Cardiac septum (tissue), 1 donor: ENCODE results near the gene RPL36A. TPM values are rescaled to one million over a fixed set of nuclear protein-coding genes. Genes with fewer than 3 reads are reported as not detected.
A peak's percentile ranks its signal among the peaks of the same experiment; 100 is the strongest.

ENCODE experiments used
- DNase-seq: peaks from one replicate; pipeline ENCODE4 v3.0.0-alpha.2; 2020; ENCODE audit warnings: low spot score
- intact Hi-C: fragments of 100-400 bp; cut with DNase I; formaldehyde crosslinking; loops from one replicate; pipeline ENCODE4 v1.14.0; 2022
- long read RNA-seq: library from polyadenylated mRNA; unstranded; transcript quantifications from one replicate; pipeline ENCODE4 v2.0.0, GENCODE V29; 2021
- total RNA-seq: library from RNA; stranded (reverse); fragmentation: NEBNext Ultra II Directional; extraction: Animal tissue kit (Norgen Biotek cat#: 25700); gene quantifications from one replicate; pipeline ENCODE4 v1.2.1, GENCODE V29; 2021
- donor health status: DM: no; HTN: no; CAD: no.

The RPL36A gene
- total RNA-seq: 57.5 TPM
- long read RNA-seq: 0 reads

DNA sequence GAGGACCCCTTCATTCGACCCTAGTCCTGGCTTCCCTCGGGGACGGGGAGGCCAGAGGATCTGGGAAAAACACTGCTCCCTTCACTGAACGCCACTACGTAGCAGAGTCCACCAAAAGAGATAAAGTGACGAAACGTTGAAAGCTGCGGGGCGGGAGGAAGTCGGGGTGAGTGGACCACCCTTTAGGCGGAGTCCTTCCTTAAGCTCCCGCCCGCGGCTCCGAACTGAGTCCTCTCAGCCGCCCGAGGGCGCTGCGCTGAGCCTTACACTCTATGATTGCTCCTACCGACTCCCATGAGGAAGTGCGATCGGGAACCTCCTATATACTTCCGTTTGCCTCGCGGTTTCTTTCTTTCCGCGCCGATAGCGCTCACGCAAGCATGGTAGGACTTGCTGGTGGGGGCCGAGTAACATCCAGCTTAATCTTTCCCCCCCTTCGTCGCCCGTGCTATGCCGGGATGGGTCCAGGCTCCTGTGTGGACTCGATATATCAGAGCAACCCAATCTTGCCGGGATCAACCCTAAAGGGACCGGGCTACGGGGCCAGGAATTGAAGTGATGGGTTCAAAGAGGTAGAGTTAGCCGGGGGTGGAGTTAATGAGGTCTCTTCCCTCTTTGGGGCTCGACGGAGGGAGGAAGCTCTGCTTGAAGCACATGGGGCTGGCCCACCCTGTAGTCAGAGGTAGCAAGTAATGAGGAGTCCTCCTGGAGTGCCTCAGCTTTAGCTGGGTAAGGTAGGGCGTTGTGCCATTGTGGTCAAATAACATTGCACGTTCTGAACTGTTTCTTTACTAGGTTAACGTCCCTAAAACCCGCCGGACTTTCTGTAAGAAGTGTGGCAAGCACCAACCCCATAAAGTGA, at the start of gene RPL36A:
Gene RPL36A (plus strand): TSS at position 348 of the 862 bp plus-strand sequence. CDS start 33 bp downstream, at position 381.
- DNase-seq: peak; percentile 88
- intact Hi-C loops: loop anchor here (5.0 kb wide), 1 partner anchor 44 kb away; the partner anchor contains the start of gene TIMM8A

DNA sequence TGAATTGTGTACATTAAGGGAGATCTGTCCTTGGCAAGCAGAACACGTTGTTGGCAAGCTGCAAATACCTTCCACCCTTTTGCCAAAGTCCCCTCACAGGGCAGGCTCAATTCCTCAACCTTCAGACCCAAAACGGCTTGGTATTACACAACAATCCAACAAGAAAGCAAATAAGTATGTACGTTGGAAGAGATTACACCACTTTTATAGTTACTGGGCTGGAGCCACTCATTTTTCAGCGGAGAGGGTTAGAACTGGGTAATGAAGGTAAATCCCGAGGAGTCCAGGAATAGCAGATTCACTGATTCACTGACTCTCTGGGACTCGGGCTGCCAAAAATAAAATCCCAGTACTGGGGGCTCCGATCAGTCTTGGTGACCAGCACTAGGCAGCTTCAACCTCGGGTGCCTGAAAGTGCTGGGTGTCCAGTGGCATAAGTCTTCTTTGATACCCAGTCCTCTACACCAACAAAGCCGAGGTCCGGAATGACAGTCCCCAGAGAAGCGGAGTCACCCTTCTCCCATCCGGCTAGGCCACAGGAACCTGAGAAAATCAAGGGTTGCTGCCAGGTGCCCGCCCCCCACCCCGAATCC, 42.9 kb upstream of the RPL36A start:
- no peak for DNase-seq
- intact Hi-C loops: loop anchor here (5.0 kb wide), 1 partner anchor 44 kb away; the partner anchor contains the start of gene RPL36A

DNA sequence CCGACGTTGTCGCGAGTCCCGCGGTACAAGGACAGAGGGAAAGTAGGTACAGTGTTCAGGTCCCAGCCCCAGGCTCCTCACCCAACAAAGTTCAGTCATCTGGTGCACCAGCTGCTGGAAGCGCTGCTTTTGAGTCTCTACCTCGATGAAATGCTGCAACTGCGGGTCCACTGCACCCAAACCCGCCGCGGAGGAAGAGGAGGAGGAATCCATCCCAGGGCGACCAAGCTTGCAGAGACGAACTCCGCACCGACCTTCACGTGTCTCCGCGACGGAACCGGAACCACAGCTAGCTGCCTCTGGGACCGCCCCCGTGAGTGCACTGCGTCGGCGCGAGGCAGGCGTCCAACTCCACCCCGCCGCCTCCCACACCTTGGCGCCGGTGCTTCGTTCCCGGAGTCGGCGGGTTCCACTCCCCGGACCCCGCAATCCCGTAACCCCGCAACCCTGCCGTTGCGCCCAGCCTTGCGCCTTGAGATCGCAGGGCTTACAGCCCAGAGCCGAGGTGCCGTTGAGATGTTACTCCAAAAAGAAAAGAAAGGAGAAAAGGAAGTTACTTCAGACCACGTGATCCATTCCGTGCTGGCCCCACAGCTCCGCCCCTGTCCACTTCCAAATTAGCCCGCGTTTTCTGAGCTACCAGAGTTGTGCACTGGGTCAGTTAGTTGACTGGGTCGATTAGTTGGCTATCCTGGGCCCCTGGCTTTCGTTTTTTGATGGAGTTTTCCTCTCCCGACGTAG, 42.2 kb upstream of the RPL36A start, which contains the start of gene TIMM8A:
Gene TIMM8A (minus strand): TSS at position 291 of the 741 bp plus-strand sequence. CDS start 78 bp downstream, at position 213.
- intact Hi-C loops: loop anchor here (5.0 kb wide), 1 partner anchor 44 kb away; the partner anchor contains the start of gene RPL36A
- peak; percentile 91 for DNase-seq

DNA sequence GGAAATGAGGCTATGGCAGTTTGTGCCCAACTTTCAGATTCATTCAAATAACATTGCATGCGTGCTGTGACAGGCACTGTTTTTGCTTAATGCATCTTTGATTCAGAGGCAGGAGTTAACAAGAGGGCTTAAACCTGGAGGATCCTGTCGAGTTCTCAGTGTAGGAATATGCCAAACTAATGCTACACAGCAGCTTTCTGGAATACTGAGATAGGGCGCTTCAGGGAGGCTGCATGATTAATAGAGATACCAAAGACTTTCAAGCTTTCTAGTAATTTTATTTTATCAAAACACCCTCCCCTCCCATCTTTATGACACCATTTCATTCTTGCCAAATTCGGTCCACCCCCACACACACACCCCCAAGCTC, 41.6 kb upstream of the RPL36A start:
- DNase-seq: no peak
- intact Hi-C loops: loop anchor here (5.0 kb wide), 1 partner anchor 43 kb away; the partner anchor contains the start of gene RPL36A

DNA sequence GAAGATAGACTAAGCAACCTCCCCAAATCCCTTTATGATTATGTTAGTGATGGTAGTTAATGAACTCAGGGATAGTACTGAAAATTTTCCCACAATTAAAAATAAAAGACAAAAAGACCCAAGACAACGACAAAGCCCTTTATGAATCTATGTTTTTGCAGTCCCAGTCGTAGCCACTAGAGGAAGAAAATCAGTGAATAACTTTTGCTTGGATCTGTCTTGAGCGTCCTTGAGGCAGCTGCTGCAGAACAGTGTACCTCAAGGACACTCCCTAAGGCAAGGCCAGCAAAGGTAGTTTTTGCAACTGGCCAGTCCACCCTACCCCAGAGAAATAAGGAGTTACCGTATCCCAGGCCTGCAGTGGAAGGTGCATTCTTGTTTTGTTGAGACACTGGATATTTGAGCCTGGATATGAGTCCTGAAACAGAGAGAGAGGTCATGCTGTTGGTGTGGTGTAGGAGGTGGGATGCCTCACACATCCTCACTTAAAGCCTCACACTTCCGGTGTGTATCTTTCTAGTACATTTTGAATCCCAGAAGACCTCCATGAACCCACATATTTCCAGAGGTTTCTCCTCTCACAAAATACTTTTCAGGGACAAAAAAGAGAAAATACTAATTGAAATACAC, 33.5 kb upstream of the RPL36A start:
- intact Hi-C loops: no loop called here
- DNase-seq: no peak

DNA sequence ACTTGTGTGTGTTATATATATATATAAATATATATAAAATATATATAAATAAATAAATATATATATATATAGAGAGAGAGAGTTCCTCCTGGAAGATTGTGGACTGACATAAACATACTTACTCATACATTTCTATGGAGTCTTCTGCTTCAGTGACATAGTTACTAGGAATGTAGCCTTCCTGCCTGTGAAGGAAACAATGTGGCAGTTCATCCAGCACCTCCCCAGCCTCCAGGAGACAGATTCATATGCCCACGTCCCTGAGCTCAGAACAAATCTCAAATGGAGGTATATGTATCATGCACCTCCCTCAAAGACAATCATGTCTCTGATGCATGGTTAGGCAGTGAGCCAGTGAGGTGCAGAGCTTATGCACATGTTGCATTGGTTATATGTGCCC, 30.8 kb upstream of the RPL36A start:
- no peak for DNase-seq

DNA sequence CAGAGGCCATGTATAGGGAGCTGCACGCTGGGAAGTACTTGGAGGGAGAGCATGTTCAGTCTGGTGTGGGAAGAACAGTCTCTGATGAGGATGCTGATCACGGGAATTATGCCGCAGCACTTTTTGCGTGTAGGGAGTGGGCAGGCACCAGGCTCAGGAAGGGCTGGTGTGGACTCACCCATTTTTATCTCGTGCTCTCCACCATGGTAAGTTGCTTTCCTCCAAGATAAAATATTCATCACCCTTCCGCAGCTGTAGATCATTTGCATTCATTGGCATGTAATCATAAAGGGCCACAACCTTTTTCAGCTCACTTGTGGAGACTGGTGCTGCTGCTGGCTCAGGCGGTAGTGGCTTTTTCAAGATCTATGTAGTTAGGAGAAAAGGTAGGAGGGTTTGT, 30.4 kb upstream of the RPL36A start:
- intact Hi-C loops: no loop called here

More for the DNA sequence above, 30.8 kb upstream of the RPL36A start:
- intact Hi-C loops: no loop called here

DNA sequence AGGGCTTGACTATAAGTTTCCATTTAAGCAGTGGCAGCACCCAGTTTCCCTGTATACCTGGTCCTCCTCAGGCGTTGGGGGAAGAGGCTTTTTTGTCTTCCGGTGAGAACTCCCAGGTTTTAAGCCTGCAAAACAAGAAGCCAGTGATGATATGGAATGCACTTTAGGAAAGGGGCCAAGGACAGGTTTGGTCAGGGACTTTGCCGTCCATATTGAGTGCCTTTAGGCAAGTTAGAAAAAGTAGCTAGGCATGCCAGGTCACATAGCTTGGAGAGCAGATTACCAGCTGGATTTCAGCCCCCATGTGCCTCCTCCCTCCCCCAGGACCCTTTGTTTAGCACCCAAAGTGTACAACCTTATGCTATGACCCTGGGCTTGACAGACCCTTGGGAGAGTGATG, 28.7 kb upstream of the RPL36A start:
- intact Hi-C loops: no loop called here

More for the DNA sequence above, 30.4 kb upstream of the RPL36A start:
- DNase-seq: no peak

DNA sequence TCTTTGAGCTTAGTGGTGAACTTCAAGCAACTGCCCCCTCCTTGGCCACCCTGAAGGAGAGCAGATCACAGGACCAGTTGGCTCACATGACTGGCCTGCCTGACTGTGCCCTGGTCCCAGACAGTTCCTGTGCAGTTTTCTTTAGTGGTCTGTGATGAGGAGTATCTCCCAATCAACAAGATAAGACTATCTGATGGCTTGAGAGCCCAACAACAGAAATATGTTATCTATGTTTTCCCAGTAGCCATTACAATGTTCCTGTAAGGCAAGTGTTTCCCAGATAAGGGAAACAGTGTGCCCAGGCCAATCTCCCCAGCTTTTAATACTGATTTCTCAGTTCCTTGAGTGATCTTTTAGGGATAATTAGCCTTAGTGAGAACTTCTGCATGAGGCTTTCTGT, 28.1 kb upstream of the RPL36A start:
- intact Hi-C loops: no loop called here
- no peak for DNase-seq

More for the DNA sequence above, 28.7 kb upstream of the RPL36A start:
- no peak for DNase-seq

DNA sequence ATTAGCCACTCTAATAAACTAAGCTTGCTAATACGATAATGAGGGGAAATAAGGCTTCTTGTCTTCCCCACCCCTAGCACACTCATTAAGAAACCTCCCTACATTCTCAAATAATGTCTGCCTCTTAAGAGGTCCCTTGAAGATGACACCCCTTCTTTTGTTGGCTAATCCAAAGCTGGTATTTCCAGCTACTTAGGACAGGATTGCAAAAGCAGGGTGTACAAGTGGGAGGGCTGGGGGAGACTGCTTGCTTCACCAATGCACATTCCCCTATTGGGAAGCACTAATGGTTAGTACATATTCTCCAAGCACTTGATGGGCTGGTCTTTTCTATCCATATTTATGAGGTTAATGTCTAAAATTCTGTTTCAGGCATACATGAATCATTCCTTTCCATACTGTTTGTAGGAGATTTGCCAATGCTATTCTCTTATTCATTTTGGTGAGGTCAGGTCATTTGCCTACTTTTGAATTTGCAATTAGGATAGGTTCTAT, 25.5 kb upstream of the RPL36A start:
- DNase-seq: no peak
- intact Hi-C loops: no loop called here

DNA sequence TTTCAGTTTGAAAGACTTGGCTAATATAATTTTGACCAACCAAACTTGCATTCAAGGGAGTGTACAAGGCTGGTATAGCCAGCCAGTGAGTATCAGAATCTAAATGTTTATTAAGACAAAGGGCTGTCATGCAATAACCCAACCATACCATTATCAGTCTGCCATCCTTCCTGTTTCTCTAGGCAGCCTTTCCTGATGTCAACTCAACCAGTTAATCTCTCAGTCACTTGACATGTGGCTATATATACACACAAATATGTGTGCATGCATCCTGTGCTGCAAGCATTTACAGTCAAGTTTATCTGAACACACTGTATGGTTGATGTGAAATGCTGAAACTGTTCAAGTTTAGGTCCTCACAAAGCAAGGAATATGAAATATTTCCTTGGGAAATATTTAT, 22.0 kb upstream of the RPL36A start:
- intact Hi-C loops: no loop called here
- no peak for DNase-seq

DNA sequence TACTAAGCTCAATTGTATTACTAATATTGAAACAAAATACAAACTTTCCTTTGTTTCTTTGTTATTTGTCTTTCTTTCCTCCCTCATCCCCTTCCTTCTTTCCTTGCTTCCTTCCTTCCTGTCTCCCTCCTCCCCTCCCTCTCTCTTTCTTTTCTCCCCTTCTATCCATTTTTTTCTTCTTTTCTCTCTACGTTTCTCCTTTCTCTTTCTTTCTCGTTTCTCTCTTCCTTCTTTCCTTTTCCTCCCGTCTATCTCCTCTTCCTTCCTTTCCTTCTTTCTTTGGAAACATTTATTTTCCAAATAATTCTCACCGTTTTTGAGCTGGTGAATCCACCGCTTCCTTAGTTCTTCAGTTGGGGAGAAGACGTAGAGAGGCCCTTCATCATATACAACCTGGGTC, 21.1 kb upstream of the RPL36A start:
- intact Hi-C loops: no loop called here
- no peak for DNase-seq

DNA sequence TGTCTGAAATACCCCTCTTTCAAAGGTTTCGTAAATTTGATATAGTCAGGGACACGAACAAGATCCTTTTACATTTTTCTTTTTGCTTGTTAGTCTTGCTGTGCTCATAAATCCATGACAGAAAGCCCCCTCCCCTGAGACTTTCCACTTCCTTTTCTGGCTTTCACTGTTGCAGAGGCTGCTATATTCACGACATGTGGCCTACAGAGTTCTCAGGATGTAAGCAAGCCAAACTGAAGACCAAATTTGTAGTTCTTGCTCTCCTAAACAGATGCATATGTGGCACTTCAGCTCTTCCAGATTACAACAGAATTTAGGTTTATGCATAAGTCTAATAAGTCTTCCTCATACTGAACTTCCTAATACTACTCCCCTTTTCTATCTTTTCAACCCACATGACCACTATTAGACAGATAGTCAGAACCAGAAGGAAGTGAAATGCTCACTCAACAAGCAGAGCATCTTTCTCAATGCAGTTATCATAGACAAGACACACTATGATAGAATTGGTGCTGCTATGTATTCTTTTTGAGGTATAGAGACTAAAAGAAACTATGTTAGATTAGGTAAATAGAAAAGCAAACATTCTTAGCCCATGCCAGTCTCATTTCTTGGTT, 19.8 kb upstream of the RPL36A start:
- DNase-seq: no peak
- intact Hi-C loops: no loop called here

DNA sequence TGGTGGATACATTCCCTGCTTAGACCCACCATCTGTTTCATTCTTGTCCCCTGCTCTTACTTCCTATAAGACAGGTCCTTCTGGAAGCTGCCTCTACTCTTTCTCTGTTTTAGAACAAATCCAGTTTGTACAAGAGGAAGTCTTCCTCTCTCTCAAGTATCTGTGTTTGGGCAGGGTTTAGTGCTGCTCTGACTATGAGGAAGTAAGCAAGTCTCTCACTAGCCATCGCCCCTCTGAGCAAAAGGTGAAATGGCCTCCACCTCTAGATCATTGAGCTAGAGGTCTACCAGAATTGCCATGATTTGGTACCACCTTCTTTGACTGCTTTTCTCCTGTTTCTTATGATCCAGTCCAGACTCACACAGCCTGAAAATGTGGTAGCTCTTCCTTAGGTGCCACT, 13.3 kb upstream of the RPL36A start:
- intact Hi-C loops: no loop called here
- no peak for DNase-seq

DNA sequence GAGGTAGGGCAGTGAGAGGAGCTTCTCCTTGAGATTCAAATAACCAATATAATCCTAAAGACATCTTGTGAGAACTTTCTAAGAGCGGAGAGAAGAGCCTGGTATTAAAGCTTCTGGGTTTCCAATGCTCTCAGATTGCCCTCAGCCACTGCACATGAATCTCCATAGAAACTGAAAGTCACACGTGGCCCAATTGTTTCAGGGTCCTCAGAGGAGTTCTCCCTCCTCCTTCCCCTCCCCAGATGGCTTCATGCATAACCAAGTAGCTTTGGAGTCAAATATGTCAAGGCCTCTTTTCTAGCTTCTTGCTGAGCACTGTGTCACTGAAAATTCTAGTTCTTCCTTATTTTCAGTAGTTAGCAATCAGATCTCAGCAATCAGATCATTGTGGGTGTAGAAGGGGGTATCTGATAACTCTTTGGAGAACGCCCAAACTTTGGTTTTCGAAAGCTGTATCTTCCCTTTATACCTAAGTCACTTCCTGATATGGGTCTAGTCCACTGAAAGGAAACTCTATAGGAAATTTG, 7.1 kb upstream of the RPL36A start:
- no peak for DNase-seq
- intact Hi-C loops: no loop called here

DNA sequence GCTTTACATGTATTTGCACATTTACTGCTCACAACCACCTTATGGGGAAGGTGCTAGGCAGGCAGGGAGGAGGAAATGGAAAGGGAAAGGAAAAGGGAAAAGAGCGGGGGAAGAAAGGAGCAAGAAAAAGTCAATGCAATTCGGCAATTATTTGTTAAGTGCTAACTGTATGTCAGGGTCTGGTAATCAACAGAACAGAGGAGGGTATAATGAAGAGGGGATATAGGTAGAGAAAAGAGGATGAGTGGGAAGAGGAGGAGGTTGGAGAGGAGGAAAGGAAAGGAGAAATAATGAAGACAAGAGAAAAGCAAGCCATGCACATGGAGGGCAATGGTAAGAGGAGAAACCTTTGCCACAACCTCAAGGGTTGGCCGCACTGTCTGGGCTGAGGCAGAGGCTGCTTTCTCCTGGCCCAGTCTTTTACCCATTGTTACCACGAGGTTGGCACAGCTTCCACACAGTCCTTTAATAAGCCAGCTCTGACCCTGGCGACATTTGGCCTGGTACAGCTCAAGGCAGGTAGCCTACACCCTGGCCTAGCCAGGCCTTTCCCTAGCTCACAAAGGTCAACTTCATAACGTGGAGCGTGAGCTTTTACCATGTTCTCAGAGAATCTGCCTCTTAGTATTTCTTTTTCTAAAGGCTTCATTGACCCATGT, 5.7 kb upstream of the RPL36A start:
- intact Hi-C loops: no loop called here

DNA sequence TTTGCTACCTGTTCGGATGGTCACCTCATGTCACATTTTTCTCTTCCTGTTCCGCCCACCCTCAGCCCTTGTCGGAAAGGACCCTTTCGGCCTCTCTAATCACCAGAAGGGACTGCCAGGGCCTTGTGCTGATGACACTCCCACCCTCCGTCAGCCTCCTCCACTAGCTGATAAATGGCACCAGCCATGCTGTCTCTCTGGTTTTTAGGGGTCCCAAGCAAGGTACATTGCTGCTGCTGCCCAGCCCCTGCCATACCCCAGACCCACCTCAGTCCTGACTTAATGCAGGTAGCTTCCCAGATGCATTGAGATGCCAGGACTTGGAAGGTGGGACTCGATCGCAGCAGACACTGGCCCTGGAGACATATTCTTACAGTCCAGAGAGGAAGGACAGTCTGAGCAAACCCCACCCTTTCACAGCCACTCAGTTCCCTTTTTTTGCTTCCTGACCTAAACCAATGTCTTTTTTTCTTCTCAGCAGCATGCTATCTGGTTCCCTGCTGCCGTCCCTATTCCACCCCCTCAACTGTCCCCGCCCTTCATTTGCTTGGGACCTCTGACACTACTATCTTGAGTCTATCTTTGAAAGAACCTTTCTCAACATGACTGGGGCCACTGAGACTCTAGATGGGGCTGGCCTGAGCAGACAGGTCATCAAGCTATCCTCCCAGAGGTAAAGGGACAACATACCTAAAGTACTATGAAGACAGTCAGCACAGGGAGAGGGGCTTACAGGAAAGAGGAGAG, 4.8 kb upstream of the RPL36A start, which contains the start of gene BTK:
Gene BTK (minus strand): TSS at position 397 of the 747 bp plus-strand sequence. CDS start 10,907 bp downstream, outside the sequence.
- intact Hi-C loops: no loop called here
- DNase-seq: no peak

More for the DNA sequence above, 5.7 kb upstream of the RPL36A start:
- DNase-seq: no peak
